ENCODE data around the gene STK11. TPM values are rescaled to one million over a fixed set of nuclear protein-coding genes. Genes with fewer than 3 reads are reported as not detected.

STK11 gene
- total RNA-seq, 1 donor from 2014 or later = 71.8 TPM

DNA sequence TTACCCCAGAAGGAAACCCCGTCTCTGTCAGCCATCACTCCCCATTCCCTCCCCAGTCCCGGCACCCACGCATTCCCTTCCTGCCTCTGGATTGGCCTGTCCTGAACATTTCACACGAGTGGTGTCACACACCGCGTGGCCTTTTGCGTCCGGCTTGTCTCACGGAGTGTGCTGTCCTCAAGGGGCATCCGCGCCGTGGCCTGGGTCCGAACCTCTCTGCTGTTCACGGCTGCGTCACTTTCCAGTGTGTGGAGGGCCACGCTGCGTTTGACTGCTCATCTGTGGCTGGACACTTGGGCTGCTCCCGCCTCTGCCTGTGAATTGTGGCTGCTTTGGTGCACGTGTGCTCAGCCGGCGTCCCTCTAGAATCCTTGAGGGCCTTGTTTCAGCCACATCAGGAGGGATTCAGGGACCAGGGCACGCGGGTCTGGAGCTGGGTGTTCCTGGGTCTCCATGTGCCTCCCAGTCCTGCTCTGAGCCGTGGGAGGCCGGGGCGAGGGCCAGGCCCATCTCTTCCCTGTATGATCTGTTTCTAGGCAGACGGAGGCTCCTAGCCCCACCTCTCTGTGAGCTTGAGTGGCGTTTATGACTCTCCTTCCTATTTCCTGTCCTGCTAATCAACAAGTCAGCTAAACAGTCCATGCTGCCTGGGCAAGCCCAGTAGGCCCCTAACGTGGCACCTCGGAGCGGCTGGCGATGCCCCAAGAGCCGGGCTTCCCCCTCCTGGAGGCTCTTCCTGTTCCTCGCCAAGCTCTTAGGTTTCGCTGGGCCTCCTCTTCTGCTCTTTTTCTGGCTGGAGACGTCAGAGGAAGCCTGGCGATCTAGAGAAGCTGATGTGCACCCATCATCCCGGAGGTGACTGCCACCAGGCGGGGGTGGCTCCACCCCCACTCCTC is 8.1 kb downstream of the STK11 start:
- H3K4me1 Mint-ChIP-seq = peaks cover 24% of the 10 kb centered on the region
- peaks cover 9% of the 10 kb centered on the region for H3K36me3 Mint-ChIP-seq
- peak overlapping the region; percentile 83 for H3K27ac Mint-ChIP-seq
- no peak for DNase-seq (ENCODE audit: low spot score in 2 of 2, unreplicated experiment in 2 of 2)
- no peaks in the 10 kb centered on the region for H3K27me3 Mint-ChIP-seq (ENCODE audit: low read depth)
- no peak overlapping the region for H3K4me3 Mint-ChIP-seq
- TF ChIP-seq, protein P1, sequence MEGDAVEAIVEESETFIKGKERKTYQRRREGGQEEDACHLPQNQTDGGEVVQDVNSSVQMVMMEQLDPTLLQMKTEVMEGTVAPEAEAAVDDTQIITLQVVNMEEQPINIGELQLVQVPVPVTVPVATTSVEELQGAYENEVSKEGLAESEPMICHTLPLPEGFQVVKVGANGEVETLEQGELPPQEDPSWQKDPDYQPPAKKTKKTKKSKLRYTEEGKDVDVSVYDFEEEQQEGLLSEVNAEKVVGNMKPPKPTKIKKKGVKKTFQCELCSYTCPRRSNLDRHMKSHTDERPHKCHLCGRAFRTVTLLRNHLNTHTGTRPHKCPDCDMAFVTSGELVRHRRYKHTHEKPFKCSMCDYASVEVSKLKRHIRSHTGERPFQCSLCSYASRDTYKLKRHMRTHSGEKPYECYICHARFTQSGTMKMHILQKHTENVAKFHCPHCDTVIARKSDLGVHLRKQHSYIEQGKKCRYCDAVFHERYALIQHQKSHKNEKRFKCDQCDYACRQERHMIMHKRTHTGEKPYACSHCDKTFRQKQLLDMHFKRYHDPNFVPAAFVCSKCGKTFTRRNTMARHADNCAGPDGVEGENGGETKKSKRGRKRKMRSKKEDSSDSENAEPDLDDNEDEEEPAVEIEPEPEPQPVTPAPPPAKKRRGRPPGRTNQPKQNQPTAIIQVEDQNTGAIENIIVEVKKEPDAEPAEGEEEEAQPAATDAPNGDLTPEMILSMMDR (IDR thresholded peaks at IDR 0.05; ENCODE audit: unreplicated experiment) = no peak
- no peaks in the 10 kb centered on the region for H3K9me3 Mint-ChIP-seq

DNA sequence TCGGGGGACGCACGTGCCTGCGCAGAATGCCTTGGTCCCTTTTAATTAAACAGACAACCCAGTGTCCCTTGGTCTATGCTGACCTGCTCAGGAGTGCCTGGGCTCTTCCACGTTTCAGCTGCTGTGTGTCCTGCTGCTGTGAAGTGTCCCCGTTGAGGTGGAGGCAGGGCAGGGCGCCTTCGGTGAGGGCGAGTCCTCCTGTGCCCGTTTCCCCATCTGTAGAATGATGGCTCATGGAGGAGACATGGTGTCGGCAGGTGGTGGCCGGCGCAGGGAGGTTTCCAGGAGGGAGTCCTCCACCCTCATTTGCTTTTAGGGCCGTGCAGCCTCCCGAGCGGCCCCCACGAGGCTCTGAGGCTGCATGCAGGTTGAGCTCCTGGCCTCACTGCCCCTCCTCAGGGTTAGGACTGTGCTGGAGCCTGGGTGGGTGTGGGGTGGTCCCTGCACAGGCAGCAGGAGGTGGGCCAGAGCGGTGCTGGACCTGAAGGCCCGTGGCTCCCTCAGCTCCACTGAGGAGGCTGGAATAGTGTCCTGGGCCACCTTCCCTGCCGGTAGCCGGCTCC is 8.8 kb downstream of the STK11 start:
- Mint-ChIP-seq H3K4me3 (no peak overlapping the region), H3K9me3 (no peaks in the 10 kb centered on the region), H3K36me3 (peaks cover 9% of the 10 kb centered on the region), H3K4me1 (peaks cover 24% of the 10 kb centered on the region), H3K27me3 (ENCODE audit: low read depth) (no peaks in the 10 kb centered on the region), H3K27ac (peak overlapping the region; percentile 83)
- TF ChIP-seq, protein P1 (IDR thresholded peaks at IDR 0.05; ENCODE audit: unreplicated experiment) = no peak
- no peak for DNase-seq (ENCODE audit: low spot score in 2 of 2, unreplicated experiment in 2 of 2)

DNA sequence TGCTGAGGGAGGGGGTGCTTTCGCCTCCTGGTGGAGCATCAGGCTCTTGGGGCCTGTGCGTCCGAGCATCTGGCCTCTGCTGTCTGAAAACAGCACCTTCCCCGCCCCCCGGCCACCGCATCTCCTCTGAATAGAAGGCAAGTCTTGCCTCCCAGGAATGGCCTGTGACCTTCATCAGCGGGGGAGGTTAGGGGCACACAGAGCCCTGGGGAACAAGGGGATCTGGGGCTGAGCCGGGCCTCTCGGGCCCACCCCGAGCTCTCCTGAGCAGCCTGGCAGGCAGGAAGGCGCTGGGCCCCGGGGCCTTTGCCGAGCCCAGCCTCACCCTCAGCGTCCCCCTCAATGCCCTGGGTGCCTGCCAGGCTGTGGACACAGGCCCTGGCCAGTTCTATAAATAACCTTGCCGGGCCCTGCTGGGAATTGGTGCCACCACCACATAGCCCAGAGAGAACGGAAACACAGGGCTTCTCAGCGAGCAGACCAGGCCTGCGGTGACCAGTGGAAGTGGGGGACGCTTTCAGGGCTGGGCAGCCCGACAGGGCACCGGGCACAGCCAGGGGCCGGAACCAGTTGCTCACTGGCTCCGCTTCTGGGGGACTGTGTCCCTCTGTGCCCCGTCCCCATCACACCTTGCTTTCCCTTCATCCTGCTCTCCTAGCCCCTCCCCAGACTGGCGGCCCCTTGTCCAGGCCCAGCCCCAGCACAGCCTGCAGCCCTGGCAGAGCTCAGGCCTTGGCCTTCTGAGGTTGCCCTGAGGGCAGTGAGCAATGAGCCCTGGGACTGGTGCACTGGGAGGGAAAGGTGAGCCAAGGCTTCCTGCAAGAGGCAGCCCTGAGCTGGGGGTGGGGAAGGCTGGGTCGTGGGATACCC is 9.5 kb downstream of the STK11 start:
- TF ChIP-seq, protein P1 (IDR thresholded peaks at IDR 0.05; ENCODE audit: unreplicated experiment) = no peak
- Mint-ChIP-seq H3K36me3 (peaks cover 7% of the 10 kb centered on the region), H3K27ac (no peak overlapping the region), H3K27me3 (ENCODE audit: low read depth) (no peaks in the 10 kb centered on the region), H3K4me1 (peaks cover 19% of the 10 kb centered on the region), H3K9me3 (no peaks in the 10 kb centered on the region), H3K4me3 (no peak overlapping the region)
- DNase-seq (ENCODE audit: low spot score in 2 of 2, unreplicated experiment in 2 of 2) = peak in 1 of 2 experiments; percentile 19

DNA sequence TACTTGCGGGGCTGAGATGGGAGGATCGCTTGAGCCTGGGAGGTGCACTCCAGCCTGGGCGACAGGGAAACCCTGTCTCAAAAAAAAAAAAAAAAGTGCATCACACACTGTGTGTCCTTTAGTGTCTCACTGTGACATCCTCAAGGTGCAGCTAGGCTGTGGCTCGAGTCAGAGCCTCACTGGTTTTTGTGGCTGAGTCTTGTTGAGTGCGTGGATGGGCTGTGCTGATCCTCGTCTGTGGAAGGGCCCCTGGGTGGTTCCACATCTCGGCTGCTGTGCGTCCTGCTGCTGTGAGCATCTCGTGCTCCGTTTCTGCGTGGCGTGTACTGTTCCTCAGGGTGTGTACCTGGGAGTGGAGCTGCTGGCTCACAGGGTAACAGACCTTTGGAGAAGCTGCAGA is 11.2 kb downstream of the STK11 start:
- Mint-ChIP-seq H3K36me3 (peaks cover 7% of the 10 kb centered on the region), H3K9me3 (no peaks in the 10 kb centered on the region), H3K27me3 (ENCODE audit: low read depth) (no peaks in the 10 kb centered on the region), H3K4me1 (peaks cover 11% of the 10 kb centered on the region), H3K4me3 (no peak overlapping the region), H3K27ac (no peak overlapping the region)
- TF ChIP-seq, protein P1 (IDR thresholded peaks at IDR 0.05; ENCODE audit: unreplicated experiment) = no peak
- no peak for DNase-seq (ENCODE audit: low spot score in 2 of 2, unreplicated experiment in 2 of 2)

DNA sequence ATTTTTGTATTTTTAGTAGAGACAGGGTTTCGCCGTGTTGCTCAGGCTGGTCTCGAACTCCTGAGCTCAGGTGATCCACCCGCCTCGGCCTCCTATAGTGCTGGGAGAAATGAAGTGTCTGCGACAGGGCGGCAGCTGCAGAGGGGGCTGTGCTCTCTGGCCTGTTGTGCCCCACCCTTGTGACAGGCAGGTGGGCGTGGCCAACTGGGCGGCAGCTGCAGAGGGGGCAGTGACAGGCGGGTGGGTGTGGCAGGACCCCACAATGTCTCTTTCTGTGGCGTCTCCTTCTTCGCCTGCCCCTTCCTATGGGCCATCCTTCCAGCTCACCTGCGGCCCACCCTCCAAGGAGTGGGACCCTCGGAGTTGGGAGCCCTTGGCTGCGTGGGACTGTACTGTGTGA is 11.8 kb downstream of the STK11 start:
- Mint-ChIP-seq H3K4me3 (no peak overlapping the region), H3K36me3 (peaks cover 7% of the 10 kb centered on the region), H3K27me3 (ENCODE audit: low read depth) (no peaks in the 10 kb centered on the region), H3K9me3 (no peaks in the 10 kb centered on the region), H3K4me1 (peaks cover 11% of the 10 kb centered on the region), H3K27ac (peak overlapping the region; percentile 25)
- TF ChIP-seq, protein P1 (IDR thresholded peaks at IDR 0.05; ENCODE audit: unreplicated experiment) = no peak
- DNase-seq (ENCODE audit: low spot score in 2 of 2, unreplicated experiment in 2 of 2) = no peak
